Stimulated activated CD8-positive, alpha-beta memory T cell treated with anti-CD3 and anti-CD28 coated beads, Interleukin-15, amount 100 ng/mL, for 24 hours (primary cell): Measurements from ENCODE around the gene EXOC3L1.

ENCODE experiments used
- DNase-seq: peaks from one replicate; pipeline ENCODE4 v3.0.0-alpha.2; 2020; ENCODE audit warnings: low read depth

EXOC3L1 gene

DNA sequence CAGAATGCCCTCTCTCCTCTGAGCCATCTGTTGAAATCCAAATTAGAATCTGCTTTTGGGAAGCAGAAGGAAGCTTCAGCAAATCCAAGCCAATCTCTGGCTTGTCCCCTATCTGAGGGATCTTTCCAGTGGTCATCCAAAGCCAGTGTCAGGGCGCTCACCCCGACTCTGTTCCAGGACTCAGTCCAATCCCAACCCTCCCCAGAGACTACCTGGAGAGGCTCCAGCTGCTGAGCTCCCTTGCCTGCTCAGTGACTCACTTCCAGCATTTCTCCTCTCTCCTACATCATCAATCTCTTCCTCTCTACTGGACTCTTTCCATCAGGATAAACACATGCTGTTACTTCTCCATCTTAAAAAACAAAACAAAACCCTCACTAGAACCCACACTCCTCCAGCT lies 8.6 kb downstream of the EXOC3L1 start:
- DNase-seq = no peak

DNA sequence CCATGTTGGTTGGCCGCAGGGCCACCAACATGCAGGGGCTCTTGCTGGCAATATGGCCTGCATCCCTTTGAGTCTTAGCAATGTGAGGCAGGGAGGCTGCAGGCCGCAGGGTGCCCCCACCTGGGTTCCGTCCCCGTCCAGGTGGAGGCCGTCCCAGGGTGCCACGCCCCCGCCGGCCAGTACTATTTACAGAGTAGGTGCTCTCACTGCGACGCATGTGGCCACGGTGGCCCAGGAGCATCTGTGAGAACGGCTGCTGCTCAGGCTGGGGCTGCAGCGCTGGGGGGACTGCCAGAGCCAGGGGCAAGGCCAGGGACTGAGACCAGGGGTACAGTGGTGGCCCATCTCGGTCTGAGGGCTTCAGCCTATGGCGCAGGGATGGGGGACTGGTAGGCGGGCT lies 9.8 kb downstream of the EXOC3L1 start:
- no peak for DNase-seq

DNA sequence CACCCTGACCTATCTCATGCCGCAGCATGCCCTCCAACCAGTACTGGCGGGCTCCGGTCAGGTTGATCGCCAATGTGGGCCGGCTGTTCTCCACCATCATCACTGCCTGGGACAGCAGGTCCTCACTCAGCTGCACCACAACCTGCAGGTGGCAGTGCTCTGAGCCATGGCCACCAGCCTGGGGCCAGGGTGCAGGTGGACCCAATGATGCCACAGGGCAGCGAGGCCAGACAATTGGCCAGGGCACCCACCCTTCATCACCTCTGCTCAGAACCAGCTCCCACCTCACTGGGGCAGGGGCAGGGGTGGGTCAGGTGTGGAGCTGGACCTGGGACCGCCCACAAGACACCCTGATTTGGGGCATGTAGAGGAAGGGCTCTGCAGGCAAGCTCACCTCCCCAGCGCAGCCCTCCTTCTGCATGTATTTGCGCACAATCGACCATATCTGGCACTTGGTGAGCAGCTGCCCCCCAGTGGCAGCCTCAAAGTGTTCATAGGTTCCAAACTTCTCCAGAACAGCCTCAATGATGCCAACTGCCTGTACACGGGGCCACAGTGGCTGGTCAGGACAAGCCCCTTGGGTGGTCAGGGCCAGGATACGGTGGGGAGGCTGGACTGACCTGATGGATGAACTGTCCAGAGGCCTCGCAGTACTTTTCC lies 10.4 kb downstream of the EXOC3L1 start:
- DNase-seq = no peak

DNA sequence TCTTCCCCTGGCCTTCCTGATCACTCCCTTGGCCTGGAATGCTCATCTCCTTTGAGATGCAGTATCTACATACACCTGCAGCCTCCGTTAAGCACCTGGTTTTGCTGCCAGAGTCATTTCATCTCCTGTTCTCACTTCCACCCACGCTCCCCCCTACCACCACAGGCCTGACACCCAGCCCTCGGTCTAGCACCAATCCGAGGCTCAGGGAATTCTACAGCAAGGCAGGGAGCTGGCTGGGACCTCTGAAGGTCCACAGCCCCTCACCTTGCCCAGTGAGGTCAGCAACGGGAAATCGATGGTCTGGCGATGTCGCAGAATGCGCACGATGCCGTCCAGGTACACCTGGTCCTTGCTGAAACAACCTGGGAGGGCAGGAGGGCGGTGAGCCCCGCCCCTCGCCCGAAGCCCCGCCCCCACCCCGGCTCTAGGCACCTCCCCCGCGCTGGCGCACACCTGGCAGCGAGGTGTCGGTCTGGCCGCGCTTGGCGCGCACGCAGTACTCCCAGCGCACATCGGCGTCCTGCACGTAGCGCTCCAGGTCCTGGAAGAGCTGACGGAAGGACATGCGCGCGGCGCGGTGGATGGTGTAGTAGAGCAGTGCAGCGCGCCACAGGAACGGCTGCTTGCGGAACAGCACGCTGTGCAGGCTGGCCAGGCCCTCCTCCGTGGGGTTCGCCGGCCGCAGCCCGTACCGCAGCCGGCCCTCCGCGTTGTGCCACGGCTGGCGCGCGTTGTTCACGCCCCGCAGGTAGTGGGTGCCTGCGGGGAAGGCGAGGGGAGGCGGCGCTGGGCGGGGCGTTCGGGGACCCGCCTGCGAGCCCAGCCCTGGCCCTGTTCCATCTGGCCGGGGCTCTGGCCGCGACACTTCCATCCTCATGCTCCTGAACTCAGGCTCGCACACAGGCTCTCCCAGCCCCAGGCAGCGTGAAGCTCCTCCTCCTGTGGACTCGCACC lies 11.9 kb downstream of the EXOC3L1 start:
- no peak for DNase-seq

DNA sequence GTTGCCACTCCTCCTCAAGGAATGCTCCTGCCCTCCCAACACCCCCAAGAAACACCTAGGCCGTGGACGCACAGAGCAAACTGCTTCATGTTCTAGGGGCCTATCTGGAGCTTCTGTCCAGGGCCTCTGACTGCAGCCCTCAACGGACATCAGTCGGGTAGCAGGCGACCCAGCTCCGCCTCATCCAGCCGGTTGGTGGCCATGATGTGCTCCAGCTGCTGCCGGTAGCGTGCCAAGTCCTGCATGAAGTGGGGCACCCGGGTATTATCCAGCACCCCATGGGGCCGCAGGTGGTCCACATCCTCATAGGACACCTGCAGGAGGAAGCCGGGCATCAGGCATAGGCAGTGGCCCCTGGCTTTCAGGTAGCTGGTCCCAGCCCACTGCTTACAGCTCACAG lies 13.3 kb downstream of the EXOC3L1 start:
- DNase-seq = no peak

DNA sequence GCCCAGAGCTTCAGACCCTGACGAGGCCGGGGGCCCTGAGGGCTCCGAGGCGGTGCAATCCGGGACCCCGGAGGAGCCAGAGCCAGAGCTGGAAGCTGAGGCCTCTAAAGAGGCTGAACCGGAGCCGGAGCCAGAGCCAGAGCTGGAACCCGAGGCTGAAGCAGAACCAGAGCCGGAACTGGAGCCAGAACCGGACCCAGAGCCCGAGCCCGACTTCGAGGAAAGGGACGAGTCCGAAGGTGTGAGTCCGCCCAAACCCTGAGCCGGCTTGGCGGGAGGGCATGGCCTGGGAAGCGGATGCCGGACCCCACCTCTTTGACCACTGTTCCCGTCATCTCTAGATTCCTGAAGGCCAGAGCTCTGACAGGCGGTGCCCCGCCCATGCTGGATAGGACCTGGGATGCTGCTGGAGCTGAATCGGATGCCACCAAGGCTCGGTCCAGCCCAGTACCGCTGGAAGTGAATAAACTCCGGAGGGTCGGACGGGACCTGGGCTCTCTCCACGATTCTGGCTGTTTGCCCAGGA lies 15.2 kb downstream of the EXOC3L1 start:
- DNase-seq = no peak

DNA sequence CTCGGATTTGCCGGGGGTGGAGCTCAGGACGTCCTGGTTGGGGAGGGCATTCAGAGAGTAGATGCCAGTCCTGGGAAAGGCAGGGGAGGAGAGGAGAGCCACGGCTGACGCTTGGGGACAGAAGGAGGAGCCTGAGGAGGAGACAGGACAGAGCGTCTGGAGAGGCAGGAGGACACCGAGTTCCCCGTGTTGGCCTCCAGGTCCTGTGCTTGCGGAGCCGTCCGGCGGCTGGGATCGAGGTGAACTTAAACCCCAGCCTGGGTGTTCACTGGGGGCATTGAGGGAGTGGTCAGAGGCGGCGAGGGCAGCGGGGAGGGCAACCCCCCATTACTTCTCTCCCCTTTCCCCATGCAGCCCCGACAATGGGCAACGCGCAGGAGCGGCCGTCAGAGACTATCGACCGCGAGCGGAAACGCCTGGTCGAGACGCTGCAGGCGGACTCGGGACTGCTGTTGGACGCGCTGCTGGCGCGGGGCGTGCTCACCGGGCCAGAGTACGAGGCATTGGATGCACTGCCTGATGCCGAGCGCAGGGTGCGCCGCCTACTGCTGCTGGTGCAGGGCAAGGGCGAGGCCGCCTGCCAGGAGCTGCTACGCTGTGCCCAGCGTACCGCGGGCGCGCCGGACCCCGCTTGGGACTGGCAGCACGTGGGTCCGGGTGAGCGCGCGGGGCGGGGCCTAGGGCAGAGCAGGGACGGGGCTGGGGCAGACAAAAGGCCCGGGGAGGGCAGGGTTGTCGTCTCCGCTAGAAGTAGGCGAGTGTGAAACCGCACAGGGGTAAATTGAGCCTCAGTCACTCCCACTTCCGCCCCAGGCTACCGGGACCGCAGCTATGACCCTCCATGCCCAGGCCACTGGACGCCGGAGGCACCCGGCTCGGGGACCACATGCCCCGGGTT lies 15.9 kb downstream of the EXOC3L1 start:
- no peak for DNase-seq

DNA sequence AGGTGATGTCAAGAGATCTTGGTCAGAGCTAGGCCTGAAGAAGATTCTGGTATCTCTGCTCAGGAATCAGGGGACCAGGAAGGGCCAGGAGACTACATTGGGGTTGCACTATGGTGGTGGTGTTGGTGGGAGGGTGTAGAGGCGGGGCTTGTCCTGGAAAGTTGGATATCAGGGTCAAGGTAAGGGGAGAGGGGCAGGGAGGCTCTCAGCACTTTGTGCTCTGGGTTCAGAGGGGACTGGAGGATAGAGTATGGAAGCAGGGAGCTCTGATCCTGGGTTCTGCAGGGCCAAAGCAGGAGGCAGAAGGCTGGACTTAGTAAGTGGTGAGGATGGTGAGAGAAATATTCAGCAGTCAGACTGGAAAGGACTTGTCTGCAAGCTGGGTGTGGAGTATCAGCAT lies 16.6 kb downstream of the EXOC3L1 start:
- DNase-seq = no peak

DNA sequence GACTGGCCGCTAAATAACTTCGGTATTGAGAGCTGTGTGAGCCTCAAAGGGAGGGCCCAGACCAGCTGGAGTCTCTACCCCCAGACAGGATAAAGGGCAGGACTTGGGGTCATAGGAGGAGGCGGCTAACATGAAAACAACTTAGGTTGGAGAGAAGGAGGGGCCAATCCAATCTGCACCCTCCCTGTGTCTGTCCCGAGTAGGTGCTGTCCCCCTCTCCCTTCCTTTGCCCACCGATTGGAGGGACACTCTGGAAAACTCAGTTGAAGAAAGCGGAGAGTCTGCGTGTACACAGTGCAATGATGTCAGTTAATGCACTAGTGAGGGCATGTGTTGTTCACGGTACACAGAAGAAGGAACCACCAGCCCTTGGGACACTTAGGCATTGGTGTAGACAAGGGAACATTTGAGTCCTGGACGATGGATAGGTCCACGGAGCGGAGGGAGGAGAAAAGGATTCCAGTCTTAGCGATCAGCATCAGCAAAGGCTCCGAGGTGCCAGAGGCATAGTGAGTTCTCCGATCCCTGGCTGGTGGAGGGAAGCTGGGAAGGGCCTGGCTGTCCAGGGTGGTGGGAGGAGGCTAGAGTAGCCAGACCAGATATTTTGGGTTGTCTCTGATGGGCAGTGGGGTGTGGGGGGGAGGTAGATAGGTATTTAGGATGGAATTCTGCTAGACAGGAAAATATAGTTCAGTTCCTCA lies 18.8 kb downstream of the EXOC3L1 start:
- no peak for DNase-seq

DNA sequence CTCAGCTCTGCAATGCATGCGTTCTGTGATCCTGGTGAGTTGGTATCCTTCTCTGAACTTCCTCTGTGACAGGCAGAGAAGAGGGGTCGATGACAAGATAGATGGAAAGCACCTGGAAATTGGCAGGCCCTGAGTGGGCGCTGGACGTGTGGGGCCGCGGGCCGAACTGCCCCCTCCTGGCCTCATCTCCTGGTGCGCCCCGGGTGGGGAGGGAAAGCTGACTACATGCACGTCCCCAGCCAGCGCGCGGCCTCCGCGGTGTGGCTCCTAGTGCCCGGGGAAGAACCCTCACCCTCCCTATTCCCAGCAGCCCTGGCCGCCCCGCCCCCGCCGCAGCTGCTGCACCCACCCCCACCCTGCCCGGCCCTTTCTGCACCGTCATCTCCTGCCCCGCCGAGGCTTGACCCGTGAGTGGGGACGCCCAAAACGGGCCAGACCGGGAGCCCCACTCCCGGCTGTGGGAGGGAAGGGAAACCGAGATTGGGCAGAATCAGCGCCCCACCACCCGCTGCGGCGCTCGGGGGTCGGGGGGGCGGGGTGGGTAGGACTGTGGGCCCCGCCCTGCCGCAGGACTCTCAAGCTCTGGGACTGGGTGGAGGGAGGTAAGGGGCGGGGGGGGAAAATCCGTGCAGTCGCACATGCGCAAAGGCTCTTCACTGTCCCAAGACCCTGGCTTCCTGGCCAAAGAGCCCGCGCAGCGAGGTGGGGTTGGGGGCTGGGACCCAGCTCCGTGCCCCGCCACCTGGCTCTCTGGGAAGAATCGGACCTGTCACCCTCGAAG lies 19.6 kb downstream of the EXOC3L1 start, which contains the start of gene NOL3:
Gene NOL3 (plus strand): TSS at position 371 of the 781 bp plus-strand sequence.
- DNase-seq = no peak

DNA sequence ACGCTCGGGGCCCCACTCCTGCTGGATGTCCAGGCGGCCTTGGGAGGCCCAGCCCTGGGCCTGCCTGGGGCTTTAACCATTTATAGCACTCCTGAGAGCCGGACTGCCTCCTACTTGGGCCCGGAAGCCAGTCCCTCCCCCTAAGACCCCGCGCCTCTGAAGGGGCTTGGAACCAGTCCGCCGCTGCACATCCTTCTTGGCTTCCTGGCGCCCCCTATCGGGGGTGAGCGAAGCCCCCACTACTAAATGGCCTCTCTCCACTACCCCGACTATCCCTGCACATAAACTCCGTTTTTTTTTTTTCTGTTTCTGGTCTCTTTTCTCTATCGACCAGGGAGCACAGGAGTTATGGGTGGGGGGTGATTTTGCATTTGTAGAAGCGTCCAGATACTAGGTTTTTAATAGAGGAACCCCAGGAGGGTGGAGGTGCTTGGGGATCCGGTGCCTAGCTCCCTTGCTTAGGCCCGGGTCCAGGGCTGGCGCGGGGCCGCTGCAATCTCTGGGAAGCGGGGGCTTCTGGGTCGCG lies 20.2 kb downstream of the EXOC3L1 start:
- DNase-seq = no peak

DNA sequence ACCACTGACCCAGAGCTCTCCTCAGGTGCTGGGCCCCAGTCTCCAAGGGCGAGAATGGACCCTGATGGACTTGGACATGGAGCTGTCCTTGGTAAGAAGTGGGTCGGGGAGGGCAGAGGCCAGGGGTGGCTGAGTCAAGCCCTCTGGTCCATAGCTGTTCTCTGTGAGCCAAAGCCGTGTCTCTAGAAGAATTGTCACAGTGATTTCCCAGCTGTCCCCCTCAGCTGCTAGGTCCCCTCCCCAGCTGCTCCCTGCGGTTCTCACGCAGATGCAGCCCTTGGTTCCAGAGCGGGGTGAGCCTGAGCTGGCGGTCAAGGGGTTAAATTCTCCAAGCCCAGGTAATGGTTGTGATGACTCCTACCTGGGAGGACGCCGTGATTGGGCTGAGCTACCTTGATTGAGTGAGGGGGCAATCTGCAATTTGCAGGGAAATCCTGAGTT lies 20.9 kb downstream of the EXOC3L1 start:
- no peak for DNase-seq

DNA sequence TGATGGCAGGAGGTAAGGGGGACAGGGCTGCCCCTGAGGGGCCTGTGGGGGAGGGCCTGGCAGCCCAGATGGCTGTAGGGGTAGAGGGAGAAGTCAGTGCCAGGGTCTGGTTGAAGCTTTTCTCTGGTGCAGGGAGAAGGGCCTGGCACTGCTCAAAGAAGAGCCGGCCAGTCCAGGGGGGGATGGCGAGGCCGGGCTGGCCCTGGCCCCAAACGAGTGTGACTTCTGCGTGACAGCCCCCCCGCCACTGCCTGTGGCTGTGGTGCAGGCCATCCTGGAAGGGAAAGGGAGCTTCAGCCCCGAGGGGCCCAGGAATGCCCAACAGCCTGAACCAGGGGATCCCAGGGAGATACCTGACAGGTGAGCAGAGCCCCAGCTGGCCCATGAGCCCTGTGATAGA lies 22.3 kb downstream of the EXOC3L1 start:
- no peak for DNase-seq

DNA sequence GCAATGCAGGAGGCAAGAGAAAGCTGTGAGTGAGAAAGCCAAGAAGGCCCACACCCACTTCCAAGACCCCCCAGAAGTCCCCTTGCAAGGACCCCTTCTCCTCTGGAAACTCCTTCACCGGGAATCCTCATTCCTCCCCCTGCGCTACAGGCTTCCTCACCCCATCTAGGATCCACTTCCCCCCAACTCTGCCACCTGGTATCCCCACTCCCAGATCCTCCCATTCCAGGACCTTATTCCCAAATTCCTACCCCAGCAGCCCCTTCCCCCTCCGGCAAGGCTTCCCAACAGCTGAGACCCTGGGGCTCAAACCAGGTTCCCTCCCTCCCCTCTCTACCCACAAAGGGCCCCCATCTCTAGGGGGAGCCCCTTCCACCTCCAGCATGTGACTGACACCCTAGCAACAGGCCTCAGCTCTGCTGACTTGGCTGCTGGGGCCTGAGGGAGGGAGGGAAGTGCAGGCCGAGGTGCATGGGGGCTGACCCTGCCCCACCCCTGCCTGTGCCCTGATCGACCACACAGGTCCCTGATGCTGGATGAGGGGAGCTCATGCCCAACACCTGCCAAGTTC lies 23.3 kb downstream of the EXOC3L1 start:
- no peak for DNase-seq

DNA sequence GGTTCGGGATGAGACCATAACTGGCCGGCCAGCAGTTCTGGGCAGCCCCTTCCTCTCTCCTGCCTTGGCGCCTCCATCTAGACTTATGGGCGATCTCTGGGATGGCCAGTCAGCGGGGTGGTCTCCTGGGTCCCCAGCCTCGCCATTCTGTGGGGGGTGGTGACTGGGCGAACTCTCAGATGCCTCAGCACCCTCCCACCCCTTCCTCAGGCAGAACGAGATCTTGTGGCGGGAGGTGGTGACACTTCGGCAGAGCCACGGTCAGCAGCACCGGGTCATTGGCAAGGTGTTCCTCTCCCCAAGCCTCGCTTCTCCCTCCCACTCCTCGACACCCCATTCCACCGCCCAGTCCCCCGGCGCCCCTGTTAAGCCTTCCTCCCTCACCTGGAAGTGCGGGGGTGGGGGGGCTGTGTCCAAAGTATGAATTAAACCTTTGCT lies 23.8 kb downstream of the EXOC3L1 start:
- no peak for DNase-seq

DNA sequence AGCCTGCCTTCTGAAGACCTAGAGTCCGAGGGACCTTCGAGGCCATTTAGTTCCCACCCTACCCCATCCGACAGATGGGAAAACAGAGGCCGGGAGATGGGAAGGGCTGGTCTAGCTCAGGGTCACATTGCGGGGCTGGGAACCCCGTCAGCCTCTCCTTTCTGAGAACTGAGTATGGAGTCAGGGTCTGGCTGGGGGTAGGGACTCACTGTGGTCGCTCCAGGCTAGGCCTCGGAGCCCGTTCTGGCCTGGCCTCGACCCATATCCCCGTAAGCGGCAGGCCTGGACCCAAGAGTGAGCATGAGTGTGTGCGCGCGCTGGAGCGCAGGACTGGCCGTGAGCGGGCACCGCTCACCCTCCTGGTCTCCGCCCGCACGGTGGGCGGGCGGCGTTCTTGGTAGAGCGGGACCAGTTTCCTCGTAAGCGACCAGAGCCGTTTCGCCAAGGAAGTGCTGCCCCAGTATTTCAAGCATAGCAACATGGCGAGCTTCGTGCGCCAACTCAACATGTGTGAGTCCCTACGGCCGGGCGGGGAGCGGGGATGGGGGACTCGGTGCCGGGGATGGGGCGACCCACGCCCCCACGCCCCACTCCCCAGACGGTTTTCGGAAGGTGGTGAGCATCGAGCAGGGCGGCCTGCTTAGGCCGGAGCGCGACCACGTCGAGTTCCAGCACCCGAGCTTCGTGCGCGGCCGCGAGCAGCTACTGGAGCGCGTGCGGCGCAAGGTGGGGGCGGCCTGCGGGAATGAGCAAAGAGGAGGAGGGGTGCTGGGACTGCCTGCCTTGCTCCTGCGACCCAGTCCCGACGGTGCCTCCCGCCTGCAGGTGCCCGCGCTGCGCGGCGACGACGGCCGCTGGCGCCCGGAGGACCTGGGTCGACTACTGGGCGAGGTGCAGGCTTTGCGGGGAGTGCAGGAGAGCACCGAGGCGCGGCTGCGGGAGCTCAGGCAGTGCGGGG lies 24.5 kb downstream of the EXOC3L1 start:
- DNase-seq = no peak

DNA sequence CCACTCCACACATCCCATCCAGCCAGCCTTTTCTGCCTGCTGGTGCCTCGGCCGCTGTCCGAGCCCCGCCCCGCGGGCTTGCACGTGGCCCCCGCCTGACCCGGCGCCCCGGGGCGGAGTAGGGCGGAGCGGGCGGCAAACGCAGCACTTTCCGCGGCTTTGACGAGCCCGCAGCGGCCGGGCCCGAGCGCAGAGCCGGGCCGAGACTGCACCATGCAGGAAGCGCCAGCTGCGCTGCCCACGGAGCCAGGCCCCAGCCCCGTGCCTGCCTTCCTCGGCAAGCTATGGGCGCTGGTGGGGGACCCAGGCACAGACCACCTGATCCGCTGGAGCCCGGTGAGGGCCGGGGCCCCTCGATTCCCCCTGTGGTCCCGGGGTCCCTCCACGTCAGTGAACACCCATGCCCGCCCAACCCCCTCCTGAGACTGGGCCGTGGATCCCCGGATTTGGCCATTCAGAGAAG lies 25.3 kb downstream of the EXOC3L1 start, which contains the start of gene HSF4:
Gene HSF4 (plus strand): TSS at position 147 of the 463 bp plus-strand sequence. CDS start 67 bp downstream, at position 214.
- DNase-seq = no peak

DNA sequence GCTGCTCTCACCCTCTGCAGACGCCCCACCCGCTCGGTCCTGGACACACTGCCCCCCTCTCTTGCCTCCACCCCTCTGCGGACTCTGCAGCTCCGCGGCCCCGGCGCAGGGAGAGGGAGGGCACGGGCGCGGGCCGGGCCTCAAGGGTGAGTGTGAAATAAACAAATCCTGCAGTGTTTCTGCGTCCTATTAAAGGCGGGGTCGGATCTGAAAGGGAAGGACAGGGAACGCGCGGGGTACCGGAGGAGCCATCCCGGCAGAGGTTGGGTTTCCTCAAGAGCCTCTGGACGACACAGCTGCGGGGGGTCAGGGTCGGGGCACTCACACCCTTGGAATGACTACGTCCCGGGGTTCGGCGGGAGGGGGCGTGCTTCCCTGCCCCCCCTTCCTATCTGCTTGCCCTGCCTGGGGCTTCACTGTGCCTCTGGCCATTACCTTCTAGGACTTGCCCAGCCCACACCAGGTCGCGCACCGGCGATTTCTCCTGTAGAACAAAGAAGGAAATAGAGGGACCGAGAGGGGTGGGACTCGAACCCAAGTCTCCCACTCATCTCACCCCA lies 25.9 kb downstream of the EXOC3L1 start:
- DNase-seq = no peak
